HFFc6 (cell line): Measurements from ENCODE around the gene LDLRAD4. TPM values are rescaled to one million over a fixed set of nuclear protein-coding genes. Genes with fewer than 3 reads are reported as not detected.
"Not testable (repeated sequence)": the region's sequence is repeated elsewhere in the genome, so short reads cannot be mapped to it uniquely, and the experiment has no call there.

ENCODE experiments used
- DNase-seq: peaks from one replicate; pipeline ENCODE4 v3.0.0-alpha.2; 2018
- H3K27ac Mint-ChIP-seq: 2 replicates; pipeline ENCODE4 v1.8.0; 2020; ENCODE audit warnings: mild to moderate bottlenecking, mixed read lengths
- H3K27me3 Mint-ChIP-seq: 2 replicates; pipeline ENCODE4 v1.8.0; 2021; ENCODE audit warnings: mild to moderate bottlenecking, moderate library complexity, mixed read lengths; ENCODE audit not compliant: insufficient read depth
- H3K36me3 Mint-ChIP-seq: 2 replicates; pipeline ENCODE4 v1.8.0; 2021; ENCODE audit warnings: low read depth, mixed read lengths
- H3K4me1 Mint-ChIP-seq: 2 replicates; pipeline ENCODE4 v1.8.0; 2020; ENCODE audit warnings: low read depth, mixed read lengths
- H3K4me3 Mint-ChIP-seq: 2 replicates; pipeline ENCODE4 v1.8.0; 2020; ENCODE audit warnings: mild to moderate bottlenecking, moderate library complexity, mixed read lengths
- H3K9me3 Mint-ChIP-seq: 2 replicates; pipeline ENCODE4 v1.8.0; 2020; ENCODE audit warnings: mild to moderate bottlenecking, mixed read lengths
- CTCF ChIP-seq: fragments of 200-600 bp; sonication (generic); IDR thresholded peaks from 2 replicates; pipeline ENCODE4 v1.5.0; 2021; ENCODE audit warnings: antibody characterized with exemption, mild to moderate bottlenecking
- total RNA-seq, 6 experiments: library from RNA; stranded (reverse); fragmentation: NEBNext Ultra II Directional; extraction: Animal tissue kit (Norgen Biotek cat#: 25700); gene quantifications; 2 replicates in 1 of 6; 3 replicates in 5 of 6; pipeline ENCODE4 v1.2.3, GENCODE V29; 2021

Gene LDLRAD4
- total RNA-seq, 6 experiments from 2014 or later, result not detected

DNA sequence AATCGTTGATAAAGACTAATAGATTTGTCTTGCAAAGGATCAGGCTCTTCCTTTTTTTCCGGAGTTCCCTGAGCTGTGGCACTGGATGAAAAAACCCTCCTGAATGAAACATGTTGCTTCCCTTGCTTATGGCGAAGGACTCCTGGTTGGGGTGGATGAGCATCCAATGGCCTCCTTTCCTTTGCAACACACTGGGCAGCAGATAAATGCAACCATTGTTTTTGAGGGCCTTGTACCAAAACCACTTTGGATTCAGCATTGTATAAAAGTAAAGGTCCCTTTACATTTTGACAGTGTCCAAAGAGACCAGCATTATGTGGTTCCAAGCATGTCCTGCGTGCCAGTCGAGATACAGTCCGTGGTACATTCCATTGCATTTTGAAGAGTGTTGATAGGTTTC lies 463.1 kb downstream of the LDLRAD4 start:
- Mint-ChIP-seq H3K36me3 (peaks cover 12% of the 10 kb centered on the region), H3K4me1 (peaks cover 10% of the 10 kb centered on the region), H3K27ac (no peak overlapping the region)

DNA sequence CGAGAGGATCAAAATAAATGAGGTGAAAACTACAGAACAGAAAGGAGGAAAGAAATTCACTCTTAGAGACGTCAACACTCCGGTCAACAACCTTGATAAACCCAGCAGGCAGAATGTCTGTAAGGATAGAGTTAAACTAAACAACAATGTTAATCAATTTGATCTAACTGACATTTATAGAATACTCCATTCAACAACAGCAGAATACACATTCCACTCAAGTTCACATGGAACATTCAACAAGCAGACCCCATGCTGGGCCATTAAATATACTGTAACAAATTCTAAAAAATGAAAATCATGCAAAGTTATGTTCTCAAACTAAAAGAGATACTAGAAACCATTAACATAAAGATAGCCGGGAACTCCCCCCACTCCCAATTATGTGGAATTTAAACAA lies 466.0 kb downstream of the LDLRAD4 start:
- H3K27ac Mint-ChIP-seq, result no peak overlapping the region
- no peaks in the 10 kb centered on the region for H3K27me3 Mint-ChIP-seq
- no peak for TF ChIP-seq CTCF
- DNase-seq, result no peak
- peaks cover 1% of the 10 kb centered on the region; the same call in 1 of the 2 replicates for H3K9me3 Mint-ChIP-seq
- no peak overlapping the region for H3K4me3 Mint-ChIP-seq
- peaks cover 24% of the 10 kb centered on the region for H3K36me3 Mint-ChIP-seq
- H3K4me1 Mint-ChIP-seq, result peaks cover 9% of the 10 kb centered on the region; the same call in 1 of the 2 replicates

More for the DNA sequence above, 463.1 kb downstream of the LDLRAD4 start:
- Mint-ChIP-seq H3K27me3 (no peaks in the 10 kb centered on the region), H3K9me3 (peaks cover 5% of the 10 kb centered on the region), H3K4me3 (no peak overlapping the region)
- no peak for DNase-seq
- no peak for TF ChIP-seq CTCF

- Mint-ChIP-seq H3K36me3 (peaks cover 36% of the 10 kb centered on the region), H3K4me1 (peaks cover 9% of the 10 kb centered on the region; the same call in 1 of the 2 replicates), H3K4me3 (no peak overlapping the region), H3K27ac (no peak overlapping the region), H3K9me3 (peaks cover 33% of the 10 kb centered on the region), H3K27me3 (no peaks in the 10 kb centered on the region)
- TF ChIP-seq CTCF, result no peak
- no peak for DNase-seq
Measured at GRCh38 chr18:13688191-13689136, 469.9 kb downstream of the LDLRAD4 start.

DNA sequence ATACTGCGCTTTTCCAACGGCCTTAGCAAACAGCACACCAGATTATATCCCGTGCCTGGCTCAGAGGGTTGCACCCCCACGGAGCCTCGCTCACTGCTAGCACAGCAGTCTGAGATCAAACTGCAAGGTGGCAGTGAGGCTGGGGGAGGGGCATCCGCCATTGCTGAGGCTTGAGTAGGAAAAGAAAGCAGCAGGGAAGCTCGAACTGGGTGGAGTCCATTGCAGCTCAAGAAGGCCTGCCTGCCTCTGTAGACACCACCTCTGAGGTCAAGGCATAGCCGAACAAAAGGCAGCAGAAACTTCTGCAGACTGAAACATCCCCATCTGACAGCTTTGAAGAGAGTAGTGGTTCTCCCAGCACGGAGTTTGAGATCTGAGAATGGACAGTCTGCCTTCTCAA lies 471.5 kb downstream of the LDLRAD4 start:
- H3K36me3 Mint-ChIP-seq, result peaks cover 36% of the 10 kb centered on the region
- peaks cover 45% of the 10 kb centered on the region for H3K9me3 Mint-ChIP-seq
- H3K4me3 Mint-ChIP-seq, H3K27ac Mint-ChIP-seq, DNase-seq, H3K27me3 Mint-ChIP-seq, H3K4me1 Mint-ChIP-seq: not testable (repeated sequence)

- not testable (repeated sequence) for H3K27me3 Mint-ChIP-seq, DNase-seq, H3K4me3 Mint-ChIP-seq, H3K27ac Mint-ChIP-seq, H3K4me1 Mint-ChIP-seq
- H3K9me3 Mint-ChIP-seq, result peaks cover 43% of the 10 kb centered on the region
- H3K36me3 Mint-ChIP-seq, result peaks cover 33% of the 10 kb centered on the region
Measured at GRCh38 chr18:13695337-13695736, 476.8 kb downstream of the LDLRAD4 start.

DNA sequence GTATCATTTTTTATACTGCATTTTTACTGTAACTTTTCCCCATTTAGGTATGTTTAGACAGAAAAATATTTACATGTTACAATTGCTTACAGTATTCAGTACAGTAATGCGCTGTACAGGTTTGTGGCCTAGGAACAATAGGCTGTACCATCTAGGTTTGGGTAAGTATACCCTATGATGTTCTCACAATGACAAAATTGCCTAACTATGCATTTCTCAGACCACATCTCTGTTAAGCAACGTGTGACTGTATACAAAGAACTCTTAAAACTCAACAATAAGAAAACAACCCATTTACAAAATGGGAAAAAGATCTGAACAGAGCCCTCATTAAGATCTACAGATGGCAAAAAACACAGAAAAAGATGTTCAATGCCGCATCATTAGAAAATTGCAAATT lies 478.4 kb downstream of the LDLRAD4 start:
- no peaks in the 10 kb centered on the region for H3K27me3 Mint-ChIP-seq
- peaks cover 6% of the 10 kb centered on the region; the same call in 1 of the 2 replicates for H3K4me1 Mint-ChIP-seq
- H3K36me3 Mint-ChIP-seq, result peaks cover 33% of the 10 kb centered on the region
- H3K4me3 Mint-ChIP-seq, result no peak overlapping the region
- no peak for TF ChIP-seq CTCF
- peaks cover 41% of the 10 kb centered on the region for H3K9me3 Mint-ChIP-seq
- DNase-seq, result no peak
- H3K27ac Mint-ChIP-seq, result no peak overlapping the region
